ENCODE measurements around the gene QRICH1.
"Not testable (repeated sequence)": the region's sequence is repeated elsewhere in the genome, so short reads cannot be mapped to it uniquely, and the experiment has no call there.

Gene QRICH1

DNA sequence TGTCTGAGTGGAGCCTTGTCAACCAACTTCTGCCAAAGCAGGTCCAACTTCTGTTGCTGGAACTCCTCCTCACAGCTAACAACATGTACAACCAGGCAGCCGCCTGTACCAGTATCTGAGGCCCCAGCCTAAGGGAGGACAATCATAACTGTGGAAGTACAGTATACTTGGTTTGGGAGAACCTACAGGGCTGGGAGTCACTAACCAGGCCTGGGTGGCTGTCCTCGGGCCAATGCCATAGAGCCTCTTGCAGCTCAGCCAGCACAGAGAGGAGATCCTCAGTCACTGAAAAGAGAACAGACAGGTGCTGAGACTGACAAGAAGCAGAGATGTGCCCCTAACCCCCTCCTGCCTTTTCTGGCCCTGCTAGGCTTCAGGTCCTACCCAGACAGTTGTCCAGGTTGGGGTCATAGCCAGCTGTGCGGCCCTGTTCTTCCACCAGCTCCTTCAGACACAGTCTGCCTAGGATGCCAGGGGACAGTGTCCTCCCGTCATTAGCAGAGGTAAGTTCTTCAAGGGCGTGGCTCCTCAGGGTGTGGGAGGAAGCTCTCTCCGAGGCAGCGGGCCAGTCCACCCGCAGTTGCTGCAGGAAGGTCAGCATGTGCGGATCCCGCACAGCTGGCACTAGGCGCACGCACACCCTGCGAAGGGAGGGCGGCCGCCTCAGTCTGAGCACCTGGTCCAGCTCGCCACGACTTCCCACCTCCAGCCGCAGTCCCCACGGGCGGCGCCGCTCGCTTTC is 76.5 kb downstream of the QRICH1 start:
- DNase-seq (ENCODE audit: low read depth): no peak

- DNase-seq (ENCODE audit: low read depth): no peak
Observed at GRCh38 chr3:49016414-49017228, 77.2 kb downstream of the QRICH1 start.

DNA sequence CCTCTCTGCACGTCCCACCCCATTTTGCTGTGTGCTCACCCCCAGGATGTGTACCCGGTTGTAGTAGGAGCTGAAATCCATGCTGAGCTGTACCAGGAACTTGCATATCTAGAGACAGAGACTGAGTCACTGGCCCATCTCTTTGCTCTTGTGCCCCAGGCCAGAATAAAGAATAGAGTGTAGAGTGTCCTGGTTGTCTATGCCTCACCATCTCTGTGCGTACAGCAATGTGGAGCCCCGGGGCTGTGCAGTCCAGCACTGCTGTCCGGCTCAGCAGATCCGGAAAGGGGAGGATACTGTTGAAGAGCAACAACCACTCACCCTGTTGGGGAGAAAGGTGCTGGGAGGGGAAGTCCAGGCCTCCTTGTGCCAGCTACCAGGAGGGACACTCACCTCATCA is 78.1 kb downstream of the QRICH1 start:
- DNase-seq (ENCODE audit: low read depth): no peak

- no peak for DNase-seq (ENCODE audit: low read depth)
Observed at GRCh38 chr3:49015072-49015471, 78.8 kb downstream of the QRICH1 start.

DNA sequence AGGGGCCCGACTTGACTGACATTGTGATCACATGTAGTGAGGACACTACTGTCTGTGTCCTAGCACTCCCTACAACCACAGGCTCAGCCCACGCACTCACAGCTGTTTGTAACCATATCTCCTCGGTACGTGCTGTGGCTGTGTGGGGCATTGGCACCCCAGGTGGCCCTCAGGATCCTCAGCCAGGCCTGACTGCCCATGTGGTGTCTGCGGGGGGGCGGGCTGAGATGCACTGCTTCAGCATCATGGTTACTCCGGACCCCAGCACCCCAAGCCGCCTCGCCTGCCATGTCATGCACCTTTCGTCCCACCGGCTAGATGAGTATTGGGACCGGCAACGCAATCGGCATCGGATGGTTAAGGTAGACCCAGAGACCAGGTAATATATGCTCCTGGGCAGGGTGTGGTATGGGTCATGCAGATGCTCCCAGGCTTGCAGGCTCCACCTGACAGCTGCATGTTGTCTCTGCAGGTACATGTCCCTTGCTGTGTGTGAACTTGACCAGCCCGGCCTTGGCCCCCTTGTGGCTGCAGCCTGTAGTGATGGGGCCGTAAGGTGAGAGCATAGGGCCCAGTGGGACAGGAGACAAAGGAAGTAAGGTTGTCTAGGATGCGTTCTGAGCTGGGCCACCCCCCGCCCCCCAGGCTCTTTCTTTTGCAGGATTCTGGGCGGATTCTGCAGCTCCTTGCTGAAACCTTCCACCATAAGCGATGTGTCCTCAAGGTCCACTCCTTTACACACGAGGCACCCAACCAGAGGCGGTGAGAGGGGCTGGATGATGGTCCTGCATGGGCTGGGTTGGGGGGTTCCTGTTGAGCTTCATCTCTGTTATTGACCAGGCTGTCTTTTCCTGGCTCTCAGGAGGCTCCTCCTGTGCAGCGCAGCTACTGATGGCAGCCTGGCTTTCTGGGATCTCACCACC is 79.9 kb downstream of the QRICH1 start:
- DNase-seq (ENCODE audit: low read depth): peak; percentile 26

GRCh38 chr3:49013113-49013737 is 80.6 kb downstream of the QRICH1 start:
- DNase-seq (ENCODE audit: low read depth): no peak

DNA sequence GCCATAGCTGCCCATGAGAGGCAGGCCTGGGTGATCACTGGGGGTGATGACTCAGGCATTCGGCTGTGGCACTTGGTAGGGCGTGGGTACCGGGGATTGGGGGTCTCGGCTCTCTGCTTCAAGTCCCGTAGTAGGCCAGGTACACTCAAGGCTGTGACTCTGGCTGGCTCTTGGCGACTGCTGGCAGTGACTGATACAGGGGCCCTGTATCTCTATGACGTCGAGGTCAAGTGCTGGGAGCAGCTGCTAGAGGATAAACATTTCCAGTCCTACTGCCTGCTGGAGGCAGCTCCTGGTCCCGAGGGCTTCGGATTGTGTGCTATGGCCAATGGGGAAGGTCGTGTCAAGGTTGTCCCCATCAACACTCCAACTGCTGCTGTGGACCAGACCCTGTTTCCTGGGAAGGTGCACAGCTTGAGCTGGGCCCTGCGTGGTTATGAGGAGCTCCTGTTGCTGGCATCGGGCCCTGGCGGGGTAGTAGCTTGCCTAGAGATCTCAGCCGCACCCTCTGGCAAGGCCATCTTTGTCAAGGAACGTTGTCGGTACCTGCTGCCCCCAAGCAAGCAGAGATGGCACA is 81.3 kb downstream of the QRICH1 start:
- no peak for DNase-seq (ENCODE audit: low read depth)

DNA sequence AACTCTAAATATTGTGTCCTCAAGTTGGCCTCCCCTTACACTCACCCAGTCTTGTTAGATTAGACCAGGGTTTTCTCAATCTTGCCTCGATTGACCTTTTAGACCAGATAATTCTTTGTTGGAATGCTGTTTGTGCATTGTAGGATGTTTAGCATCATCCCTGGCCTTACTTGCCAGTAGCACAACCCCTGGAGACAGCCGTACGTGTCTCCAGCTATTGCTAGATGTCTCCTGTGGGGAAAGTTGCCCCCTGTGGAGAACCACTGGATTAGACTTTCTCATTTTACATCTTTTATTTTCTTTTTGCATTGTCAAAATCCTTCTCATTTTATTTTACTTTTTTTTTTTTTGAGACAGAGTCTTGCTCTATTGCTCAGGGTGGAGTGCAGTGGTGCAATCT is 84.5 kb downstream of the QRICH1 start:
- no peak for DNase-seq (ENCODE audit: low read depth)

DNA sequence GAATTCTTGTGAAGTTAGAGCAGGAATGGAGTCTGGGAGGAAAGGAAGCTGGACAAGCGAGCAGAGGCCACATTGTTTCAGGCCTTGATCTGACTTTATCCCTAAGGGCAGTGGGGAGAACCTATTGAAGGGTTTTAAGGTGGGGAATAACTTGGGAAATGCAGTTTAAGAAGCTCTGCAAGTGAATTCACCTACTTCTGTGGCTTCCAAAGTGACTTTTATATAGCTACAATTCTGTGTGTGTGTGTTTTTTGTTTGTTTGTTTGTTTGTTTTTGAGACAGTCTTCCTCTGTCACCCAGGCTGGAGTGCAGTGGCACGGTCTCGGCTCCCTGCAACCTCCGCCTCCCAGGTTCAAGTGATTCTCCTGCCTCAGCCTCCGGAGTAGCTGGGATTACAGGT is 85.2 kb downstream of the QRICH1 start:
- not testable (repeated sequence) for DNase-seq (ENCODE audit: low read depth)

DNA sequence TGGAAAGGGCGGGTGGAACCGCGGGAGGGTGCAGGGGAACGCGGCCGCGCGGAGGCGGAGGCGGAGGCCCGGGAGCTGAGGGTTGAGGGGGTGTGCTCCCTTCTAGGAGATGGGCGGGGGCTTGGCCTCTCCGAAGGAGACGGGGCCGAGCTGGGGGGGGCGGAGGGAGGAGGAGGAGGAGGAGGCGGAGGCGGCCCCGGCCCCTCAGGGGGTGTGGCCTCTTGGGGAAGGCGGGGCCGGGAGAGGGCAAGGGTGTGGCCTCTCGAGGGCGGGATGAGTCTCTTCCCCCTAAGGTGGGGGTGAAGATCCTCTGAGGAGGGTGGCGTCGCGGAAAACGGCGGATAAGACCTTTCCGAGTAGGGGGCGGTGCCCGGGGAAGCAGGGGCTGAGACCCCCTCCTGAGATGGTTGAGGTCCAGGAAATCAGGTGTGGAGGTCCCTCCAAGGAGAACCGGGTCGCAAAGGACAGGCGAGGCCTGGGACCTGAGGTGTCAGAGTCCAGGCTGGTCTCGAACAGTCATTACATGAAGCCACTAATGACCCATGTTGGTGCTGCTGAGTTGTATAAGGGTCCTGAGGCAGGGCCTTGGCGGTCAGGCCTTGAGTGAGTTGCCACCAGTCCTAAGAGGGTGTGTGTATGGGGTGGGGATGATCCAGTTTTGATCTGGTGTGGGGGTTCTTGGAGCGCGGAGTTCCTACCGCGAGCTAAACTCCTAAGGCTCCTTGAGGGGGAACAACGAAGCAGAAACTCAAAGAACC is 85.9 kb downstream of the QRICH1 start:
- peak; percentile 82 for DNase-seq (ENCODE audit: low read depth)

DNA sequence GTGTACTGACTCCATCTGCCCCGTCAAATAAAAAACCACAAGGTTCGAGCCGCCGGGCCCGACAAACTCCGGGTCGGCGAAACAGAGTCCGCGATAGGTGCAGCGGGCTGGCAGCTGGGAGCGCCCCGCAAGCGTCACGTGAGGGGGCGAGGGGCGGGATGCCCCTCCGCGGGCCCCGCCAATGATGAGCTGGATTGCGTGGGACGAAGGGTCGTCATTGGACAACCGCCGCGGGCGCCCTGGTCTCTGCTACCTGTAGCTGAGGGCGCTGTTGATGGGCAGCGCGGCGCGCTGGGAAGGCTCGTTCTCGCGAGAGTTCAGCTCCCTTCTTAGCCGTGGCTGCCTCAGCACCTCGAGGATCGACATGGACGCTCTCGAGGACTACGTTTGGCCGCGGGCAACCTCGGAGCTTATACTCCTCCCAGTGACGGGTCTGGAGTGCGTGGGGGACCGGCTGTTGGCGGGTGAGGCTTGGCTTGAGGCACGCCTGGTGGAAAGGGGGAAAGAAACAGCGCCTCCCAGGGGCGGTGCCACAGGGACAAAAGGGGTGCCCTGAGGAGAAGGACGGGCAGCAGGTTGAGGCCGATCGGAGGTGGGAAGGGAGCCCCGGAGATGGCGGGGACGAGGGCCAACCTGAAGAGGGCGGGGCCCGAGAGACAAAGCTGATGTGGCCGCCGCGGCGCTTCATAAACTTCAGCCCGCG is 86.7 kb downstream of the QRICH1 start, which contains the start of gene WDR6:
TSS of gene WDR6 (plus strand) at position 324 of the 703 bp plus-strand sequence. CDS start at position 365, 41 bp downstream.
- peak; percentile 95 for DNase-seq (ENCODE audit: low read depth)

GRCh38 chr3:49006408-49007067 is 87.3 kb downstream of the QRICH1 start:
- DNase-seq (ENCODE audit: low read depth): no peak

DNA sequence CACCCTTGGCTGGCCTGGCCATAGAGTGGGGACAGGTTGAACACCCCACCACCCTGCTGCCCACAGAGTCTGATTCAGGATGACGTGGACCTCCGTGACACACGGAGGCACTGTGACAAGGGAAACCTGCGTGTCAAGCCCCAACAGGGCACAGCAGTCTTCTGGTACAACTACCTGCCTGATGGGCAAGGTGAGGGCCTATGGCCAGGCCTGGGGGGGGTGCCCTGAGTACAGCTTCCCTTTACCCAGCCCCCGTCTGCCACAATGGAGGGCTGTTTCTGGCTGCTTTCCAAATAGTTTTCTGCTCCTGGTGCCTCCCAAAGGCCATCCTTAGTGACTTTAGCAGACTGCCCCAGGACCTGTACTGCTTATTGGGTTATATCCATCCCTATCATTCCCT is 87.9 kb downstream of the QRICH1 start:
- DNase-seq (ENCODE audit: low read depth): no peak

- no peak for DNase-seq (ENCODE audit: low read depth)
Observed at GRCh38 chr3:49005303-49005680, 88.6 kb downstream of the QRICH1 start.

- no peak for DNase-seq (ENCODE audit: low read depth)
Observed at GRCh38 chr3:49004352-49005302, 89.2 kb downstream of the QRICH1 start.

DNA sequence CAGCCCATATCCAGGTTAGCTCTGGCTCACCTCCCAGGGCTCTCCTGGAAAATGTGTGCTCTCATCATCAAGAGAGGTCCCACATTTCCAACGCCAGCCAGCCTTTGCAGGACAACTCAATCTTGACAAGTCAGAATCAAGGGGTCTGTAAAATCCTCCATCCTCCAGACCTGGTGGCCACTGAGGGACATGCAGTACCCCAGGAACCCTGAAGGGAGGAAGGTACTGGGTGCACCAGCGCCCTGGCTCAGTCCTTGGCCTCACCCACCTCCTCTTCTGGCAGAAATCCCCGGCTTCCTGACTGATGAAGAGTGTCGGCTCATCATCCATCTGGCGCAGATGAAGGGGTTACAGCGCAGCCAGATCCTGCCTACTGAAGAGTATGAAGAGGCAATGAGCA is 92.7 kb downstream of the QRICH1 start:
- no peak for DNase-seq (ENCODE audit: low read depth)

GRCh38 chr3:48999085-48999858 is 94.6 kb downstream of the QRICH1 start:
- no peak for DNase-seq (ENCODE audit: low read depth)
